Measurements from ENCODE around the gene PAH.

DNA sequence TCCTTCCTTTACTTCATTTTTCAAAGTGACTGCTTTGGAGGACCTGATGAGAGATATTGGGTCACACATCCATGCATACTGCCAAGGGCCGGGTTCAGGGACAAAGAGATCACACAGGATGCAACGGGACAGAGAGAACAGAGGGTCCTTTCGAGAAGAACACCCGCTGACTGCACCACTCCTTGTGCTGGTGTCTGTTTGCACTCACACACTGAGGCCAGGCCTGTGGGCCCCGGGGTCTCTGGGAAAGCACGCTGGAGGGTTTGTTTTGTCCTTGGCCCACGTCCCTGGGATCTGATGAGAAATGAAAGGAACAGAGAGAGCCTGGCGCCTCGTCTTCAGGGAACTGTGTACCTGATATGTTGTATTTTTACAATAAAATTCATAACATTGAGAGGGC, 42.2 kb downstream of the PAH start:
- TF ChIP-seq, protein P1, sequence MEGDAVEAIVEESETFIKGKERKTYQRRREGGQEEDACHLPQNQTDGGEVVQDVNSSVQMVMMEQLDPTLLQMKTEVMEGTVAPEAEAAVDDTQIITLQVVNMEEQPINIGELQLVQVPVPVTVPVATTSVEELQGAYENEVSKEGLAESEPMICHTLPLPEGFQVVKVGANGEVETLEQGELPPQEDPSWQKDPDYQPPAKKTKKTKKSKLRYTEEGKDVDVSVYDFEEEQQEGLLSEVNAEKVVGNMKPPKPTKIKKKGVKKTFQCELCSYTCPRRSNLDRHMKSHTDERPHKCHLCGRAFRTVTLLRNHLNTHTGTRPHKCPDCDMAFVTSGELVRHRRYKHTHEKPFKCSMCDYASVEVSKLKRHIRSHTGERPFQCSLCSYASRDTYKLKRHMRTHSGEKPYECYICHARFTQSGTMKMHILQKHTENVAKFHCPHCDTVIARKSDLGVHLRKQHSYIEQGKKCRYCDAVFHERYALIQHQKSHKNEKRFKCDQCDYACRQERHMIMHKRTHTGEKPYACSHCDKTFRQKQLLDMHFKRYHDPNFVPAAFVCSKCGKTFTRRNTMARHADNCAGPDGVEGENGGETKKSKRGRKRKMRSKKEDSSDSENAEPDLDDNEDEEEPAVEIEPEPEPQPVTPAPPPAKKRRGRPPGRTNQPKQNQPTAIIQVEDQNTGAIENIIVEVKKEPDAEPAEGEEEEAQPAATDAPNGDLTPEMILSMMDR (IDR thresholded peaks at IDR 0.05), result no peak
- TF ChIP-seq POLR2A (IDR thresholded peaks at IDR 0.05), result no peak

All from adrenal gland (tissue), 5 donors.